Measurements from ENCODE around the gene MTCL1.

GRCh38 chr18:8777846-8778245 is 72.5 kb downstream of the MTCL1 start:
- no peak for TF ChIP-seq CTCF (IDR thresholded peaks at IDR 0.05)
- TF ChIP-seq POLR2A (IDR thresholded peaks at IDR 0.05): no peak
- TF ChIP-seq POLR2AphosphoS5 (IDR thresholded peaks at IDR 0.05): no peak
